ENCODE data around the gene NAALADL2.

- TF ChIP-seq SIN3A (IDR thresholded peaks at IDR 0.05; ENCODE audit: borderline replicate concordance, insufficient read depth, low read depth, low read length) (no peak), POLR2AphosphoS5 (IDR thresholded peaks at IDR 0.05; ENCODE audit: low read depth, low read length) (no peak), TCF7L2 (IDR thresholded peaks at IDR 0.05; ENCODE audit: low read depth, low read length) (no peak)
- TF ChIP-seq, protein P1, sequence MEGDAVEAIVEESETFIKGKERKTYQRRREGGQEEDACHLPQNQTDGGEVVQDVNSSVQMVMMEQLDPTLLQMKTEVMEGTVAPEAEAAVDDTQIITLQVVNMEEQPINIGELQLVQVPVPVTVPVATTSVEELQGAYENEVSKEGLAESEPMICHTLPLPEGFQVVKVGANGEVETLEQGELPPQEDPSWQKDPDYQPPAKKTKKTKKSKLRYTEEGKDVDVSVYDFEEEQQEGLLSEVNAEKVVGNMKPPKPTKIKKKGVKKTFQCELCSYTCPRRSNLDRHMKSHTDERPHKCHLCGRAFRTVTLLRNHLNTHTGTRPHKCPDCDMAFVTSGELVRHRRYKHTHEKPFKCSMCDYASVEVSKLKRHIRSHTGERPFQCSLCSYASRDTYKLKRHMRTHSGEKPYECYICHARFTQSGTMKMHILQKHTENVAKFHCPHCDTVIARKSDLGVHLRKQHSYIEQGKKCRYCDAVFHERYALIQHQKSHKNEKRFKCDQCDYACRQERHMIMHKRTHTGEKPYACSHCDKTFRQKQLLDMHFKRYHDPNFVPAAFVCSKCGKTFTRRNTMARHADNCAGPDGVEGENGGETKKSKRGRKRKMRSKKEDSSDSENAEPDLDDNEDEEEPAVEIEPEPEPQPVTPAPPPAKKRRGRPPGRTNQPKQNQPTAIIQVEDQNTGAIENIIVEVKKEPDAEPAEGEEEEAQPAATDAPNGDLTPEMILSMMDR (IDR thresholded peaks at IDR 0.05): no peak
- TF ChIP-seq, protein P2, sequence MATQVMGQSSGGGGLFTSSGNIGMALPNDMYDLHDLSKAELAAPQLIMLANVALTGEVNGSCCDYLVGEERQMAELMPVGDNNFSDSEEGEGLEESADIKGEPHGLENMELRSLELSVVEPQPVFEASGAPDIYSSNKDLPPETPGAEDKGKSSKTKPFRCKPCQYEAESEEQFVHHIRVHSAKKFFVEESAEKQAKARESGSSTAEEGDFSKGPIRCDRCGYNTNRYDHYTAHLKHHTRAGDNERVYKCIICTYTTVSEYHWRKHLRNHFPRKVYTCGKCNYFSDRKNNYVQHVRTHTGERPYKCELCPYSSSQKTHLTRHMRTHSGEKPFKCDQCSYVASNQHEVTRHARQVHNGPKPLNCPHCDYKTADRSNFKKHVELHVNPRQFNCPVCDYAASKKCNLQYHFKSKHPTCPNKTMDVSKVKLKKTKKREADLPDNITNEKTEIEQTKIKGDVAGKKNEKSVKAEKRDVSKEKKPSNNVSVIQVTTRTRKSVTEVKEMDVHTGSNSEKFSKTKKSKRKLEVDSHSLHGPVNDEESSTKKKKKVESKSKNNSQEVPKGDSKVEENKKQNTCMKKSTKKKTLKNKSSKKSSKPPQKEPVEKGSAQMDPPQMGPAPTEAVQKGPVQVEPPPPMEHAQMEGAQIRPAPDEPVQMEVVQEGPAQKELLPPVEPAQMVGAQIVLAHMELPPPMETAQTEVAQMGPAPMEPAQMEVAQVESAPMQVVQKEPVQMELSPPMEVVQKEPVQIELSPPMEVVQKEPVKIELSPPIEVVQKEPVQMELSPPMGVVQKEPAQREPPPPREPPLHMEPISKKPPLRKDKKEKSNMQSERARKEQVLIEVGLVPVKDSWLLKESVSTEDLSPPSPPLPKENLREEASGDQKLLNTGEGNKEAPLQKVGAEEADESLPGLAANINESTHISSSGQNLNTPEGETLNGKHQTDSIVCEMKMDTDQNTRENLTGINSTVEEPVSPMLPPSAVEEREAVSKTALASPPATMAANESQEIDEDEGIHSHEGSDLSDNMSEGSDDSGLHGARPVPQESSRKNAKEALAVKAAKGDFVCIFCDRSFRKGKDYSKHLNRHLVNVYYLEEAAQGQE (IDR thresholded peaks at IDR 0.05; ENCODE audit: insufficient read depth in 1 of 2, low read depth in 2 of 2, low read length in 1 of 2): no peak
Measured at GRCh38 chr3:175716446-175716845, 857.3 kb downstream of the NAALADL2 start.
